22Rv1 (cell line): Measurements from ENCODE around the gene PCDHA2.

Experiments
- CTCF ChIP-seq: fragments of 450-650 bp; IDR thresholded peaks from 2 replicates; pipeline ENCODE4 v1.5.1; 2017; ENCODE audit warnings: mild to moderate bottlenecking
- ZFX ChIP-seq: fragments of 450-650 bp; IDR thresholded peaks from 2 replicates; pipeline ENCODE4 v1.6.1; 2017; ENCODE audit warnings: antibody characterized with exemption, borderline replicate concordance

- TF ChIP-seq CTCF (no peak), ZFX (no peak)
These were observed 41.1 kb upstream of the PCDHA2 start for GRCh38 chr5:140753561-140753960.
